Activated CD4-positive, alpha-beta memory T cell treated with anti-CD3 and anti-CD28 coated beads for 36 hours (primary cell): ENCODE data around the gene SLCO3A1. TPM values are rescaled to one million over a fixed set of nuclear protein-coding genes. Genes with fewer than 3 reads are reported as not detected.

ENCODE experiments used
- CTCF ChIA-PET: fragments of 350-600 bp; sonication (Branson Sonifier 250); formaldehyde crosslinking; loops from one replicate; lab custom pipeline; 2021; ENCODE audit warnings: antibody characterized with exemption, inconsistent platforms; lab: Charles Lee
- POLR2A ChIA-PET: fragments of 350-600 bp; sonication (Branson Sonifier 250); formaldehyde crosslinking; loops from one replicate; lab custom pipeline; 2021; ENCODE audit warnings: antibody characterized with exemption; lab: Charles Lee
- DNase-seq: peaks from one replicate; pipeline ENCODE4 v3.0.0-alpha.2; 2020
- H3K27ac Mint-ChIP-seq: one replicate; pipeline ENCODE4 v1.8.0; 2021; ENCODE audit warnings: mixed read lengths
- H3K27me3 Mint-ChIP-seq: one replicate; pipeline ENCODE4 v1.8.0; 2021; ENCODE audit warnings: mixed read lengths
- H3K36me3 Mint-ChIP-seq: one replicate; pipeline ENCODE4 v1.8.0; 2021; ENCODE audit warnings: mixed read lengths
- H3K4me1 Mint-ChIP-seq: one replicate; pipeline ENCODE4 v1.8.0; 2021; ENCODE audit warnings: low read depth, mixed read lengths
- H3K4me3 Mint-ChIP-seq: one replicate; pipeline ENCODE4 v1.8.0; 2021; ENCODE audit warnings: mild to moderate bottlenecking, mixed read lengths
- H3K9me3 Mint-ChIP-seq: one replicate; pipeline ENCODE4 v1.8.0; 2021; ENCODE audit warnings: mixed read lengths
- intact Hi-C: fragments of 100-400 bp; cut with micrococcal nuclease; formaldehyde crosslinking; loops from one replicate; pipeline ENCODE4 v1.15.1; 2023
- total RNA-seq, 2 experiments: library from RNA; stranded (reverse); gene quantifications; one replicate each; pipeline ENCODE4 v1.2.3, GENCODE V29; 2021

SLCO3A1 gene
- total RNA-seq, 2 experiments from 2014 or later = 10.8 to 12.7 TPM

DNA sequence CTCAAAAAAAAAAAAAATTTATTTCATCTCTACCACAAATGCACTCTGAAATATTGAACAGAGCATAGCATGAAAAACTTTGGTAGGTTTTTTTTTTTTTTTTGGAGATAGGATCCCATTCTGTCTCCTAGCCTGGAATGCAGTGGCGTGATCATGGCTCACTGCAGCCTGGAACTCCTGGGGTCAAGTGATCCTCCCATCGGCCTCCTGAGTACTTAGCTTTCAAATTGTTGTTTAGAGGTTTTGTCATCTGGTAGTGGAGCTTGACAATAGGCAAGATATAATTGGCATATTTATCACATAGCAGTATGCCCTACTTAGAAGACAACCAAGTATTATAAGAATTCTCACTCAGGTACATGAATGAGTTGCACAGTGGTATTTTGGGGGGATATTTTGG, 306.0 kb downstream of the SLCO3A1 start:
- intact Hi-C loops = loop anchor here (2.0 to 10.0 kb wide), 2 partner anchors 65 to 305 kb away; partner anchors contain the start of gene SLCO3A1
- H3K9me3 Mint-ChIP-seq = no peaks in the 10 kb centered on the region
- H3K27me3 Mint-ChIP-seq = no peaks in the 10 kb centered on the region
- CTCF ChIA-PET = no interaction called here
- H3K4me3 Mint-ChIP-seq = no peak overlapping the region
- peaks cover 19% of the 10 kb centered on the region for H3K4me1 Mint-ChIP-seq
- POLR2A ChIA-PET = no interaction called here
- no peak for DNase-seq
- peaks cover 7% of the 10 kb centered on the region for H3K36me3 Mint-ChIP-seq
- no peak overlapping the region for H3K27ac Mint-ChIP-seq

DNA sequence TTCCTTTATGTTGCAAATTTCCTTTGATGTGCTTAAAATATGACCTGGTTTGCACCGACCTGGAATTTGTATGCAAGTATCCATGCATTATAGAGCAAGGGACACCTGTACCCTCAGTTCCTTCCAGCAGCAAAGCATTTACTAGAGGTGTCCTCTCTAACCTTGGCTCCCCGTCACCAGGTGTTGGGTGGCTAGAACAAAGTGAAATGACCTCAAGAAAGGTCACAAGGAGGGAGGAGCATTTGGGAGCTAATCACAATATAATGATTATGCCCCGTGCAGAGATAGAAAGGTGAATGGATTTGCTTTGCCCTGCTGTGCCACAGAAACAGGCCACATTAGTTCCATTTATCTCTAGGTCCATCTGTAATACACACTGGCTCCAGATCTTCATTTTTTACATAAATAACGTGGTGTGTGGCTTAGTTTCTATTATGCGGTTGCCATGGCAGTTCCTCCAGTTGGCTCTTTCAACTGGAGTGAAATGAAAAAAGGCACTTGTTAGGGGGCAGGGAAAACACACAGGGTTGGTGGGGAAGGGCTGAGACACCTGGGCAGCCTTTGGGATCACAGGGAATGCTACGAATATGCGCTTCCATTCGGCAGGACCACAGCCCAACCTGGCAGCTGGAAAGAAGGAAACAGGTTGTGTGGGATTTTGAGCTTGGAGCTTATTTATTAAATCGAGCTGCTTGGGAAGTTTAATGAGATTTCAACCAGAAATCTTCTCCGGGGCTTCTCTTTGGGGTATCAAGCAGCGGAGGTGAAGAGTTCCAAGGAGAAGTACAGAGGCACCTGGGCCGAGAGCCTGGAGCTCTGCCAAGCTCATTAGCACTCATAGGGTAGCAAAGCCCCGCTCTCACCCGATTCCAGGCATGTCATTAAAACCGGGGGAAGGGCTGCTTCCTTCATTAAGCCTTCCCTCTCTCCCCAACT, 306.7 kb downstream of the SLCO3A1 start:
- Mint-ChIP-seq H3K27me3 (no peaks in the 10 kb centered on the region), H3K4me1 (peaks cover 19% of the 10 kb centered on the region), H3K9me3 (no peaks in the 10 kb centered on the region), H3K4me3 (no peak overlapping the region), H3K27ac (no peak overlapping the region), H3K36me3 (peaks cover 9% of the 10 kb centered on the region)
- ChIA-PET CTCF (no interaction called here), POLR2A (interaction anchor here (0.7 kb wide), 1 partner anchor 37 kb away, joined by 3 read pairs; no protein-coding TSS in a partner anchor)
- no peak for DNase-seq
- intact Hi-C loops = loop anchor here (2.0 to 10.0 kb wide), 2 partner anchors 65 to 305 kb away; partner anchors contain the start of gene SLCO3A1

DNA sequence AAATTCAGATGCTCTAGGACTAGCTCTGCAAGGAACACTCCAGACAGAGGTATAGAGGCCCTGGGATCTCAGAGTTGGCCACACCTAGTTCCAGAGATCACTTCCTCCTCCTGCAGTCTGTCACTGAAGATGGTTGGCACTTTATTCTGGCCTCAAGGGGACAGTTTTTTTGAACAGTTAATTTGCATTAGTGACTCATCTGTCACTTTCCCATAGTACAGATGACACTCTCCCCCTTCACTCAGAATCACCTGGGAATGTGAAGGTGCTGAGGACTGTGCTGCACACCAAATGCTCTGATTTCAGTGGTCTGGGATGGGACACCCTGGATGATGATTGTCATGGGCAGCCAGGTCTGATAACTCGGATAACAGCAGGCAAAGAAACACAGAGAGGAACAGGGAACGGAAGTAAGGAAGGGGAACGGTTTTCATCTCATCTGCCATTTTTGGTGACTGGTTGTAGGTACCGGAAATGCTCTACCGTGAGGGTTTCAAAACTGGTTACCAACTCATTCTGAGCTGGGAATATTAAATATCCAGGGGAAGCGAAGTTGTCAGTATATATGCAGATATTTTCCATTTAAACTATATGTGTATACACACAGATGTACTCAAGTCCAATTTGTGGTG, 307.6 kb downstream of the SLCO3A1 start:
- no peaks in the 10 kb centered on the region for H3K27me3 Mint-ChIP-seq
- H3K4me1 Mint-ChIP-seq = peaks cover 19% of the 10 kb centered on the region
- intact Hi-C loops = no loop called here
- DNase-seq = no peak
- no peaks in the 10 kb centered on the region for H3K9me3 Mint-ChIP-seq
- H3K4me3 Mint-ChIP-seq = no peak overlapping the region
- ChIA-PET CTCF (no interaction called here), POLR2A (no interaction called here)
- no peak overlapping the region for H3K27ac Mint-ChIP-seq
- peaks cover 9% of the 10 kb centered on the region for H3K36me3 Mint-ChIP-seq

DNA sequence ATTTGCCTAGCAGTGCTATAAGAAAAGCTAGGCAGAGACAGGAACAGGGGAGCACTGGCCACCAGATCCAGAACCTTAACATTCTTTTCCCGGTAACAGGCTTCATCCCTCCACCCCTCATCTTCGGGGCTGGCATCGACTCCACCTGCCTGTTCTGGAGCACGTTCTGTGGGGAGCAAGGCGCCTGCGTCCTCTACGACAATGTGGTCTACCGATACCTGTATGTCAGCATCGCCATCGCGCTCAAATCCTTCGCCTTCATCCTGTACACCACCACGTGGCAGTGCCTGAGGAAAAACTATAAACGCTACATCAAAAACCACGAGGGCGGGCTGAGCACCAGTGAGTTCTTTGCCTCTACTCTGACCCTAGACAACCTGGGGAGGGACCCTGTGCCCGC, 309.1 kb downstream of the SLCO3A1 start:
- ChIA-PET CTCF (no interaction called here), POLR2A (no interaction called here)
- no peaks in the 10 kb centered on the region for H3K9me3 Mint-ChIP-seq
- peaks cover 10% of the 10 kb centered on the region for H3K36me3 Mint-ChIP-seq
- DNase-seq = no peak
- peaks cover 19% of the 10 kb centered on the region for H3K4me1 Mint-ChIP-seq
- H3K27me3 Mint-ChIP-seq = no peaks in the 10 kb centered on the region
- no peak overlapping the region for H3K27ac Mint-ChIP-seq
- intact Hi-C loops = no loop called here
- H3K4me3 Mint-ChIP-seq = no peak overlapping the region

DNA sequence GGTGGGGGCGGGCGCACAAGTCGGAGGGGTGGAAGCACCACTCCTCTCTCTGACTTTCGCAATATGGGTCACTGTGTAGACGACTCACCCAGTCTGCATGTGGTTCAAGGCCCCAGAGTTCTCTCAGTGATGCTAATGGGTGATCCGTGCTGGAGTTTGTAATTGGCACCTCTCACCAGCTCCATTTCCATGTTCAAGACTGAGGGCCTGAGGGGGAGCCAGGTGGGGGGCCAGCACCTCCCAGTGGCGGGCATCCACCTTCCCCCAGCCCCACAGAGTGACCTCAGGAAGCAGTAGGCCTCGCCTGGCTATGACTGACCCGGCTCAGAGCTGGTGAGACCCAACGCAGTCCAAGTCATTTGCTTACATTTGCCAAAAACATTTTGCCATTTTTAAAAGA, 310.1 kb downstream of the SLCO3A1 start:
- ChIA-PET POLR2A (no interaction called here), CTCF (no interaction called here)
- H3K4me1 Mint-ChIP-seq = peaks cover 10% of the 10 kb centered on the region
- intact Hi-C loops = no loop called here
- H3K4me3 Mint-ChIP-seq = no peak overlapping the region
- H3K27ac Mint-ChIP-seq = no peak overlapping the region
- H3K27me3 Mint-ChIP-seq = no peaks in the 10 kb centered on the region
- H3K36me3 Mint-ChIP-seq = peaks cover 8% of the 10 kb centered on the region
- no peaks in the 10 kb centered on the region for H3K9me3 Mint-ChIP-seq
- no peak for DNase-seq

DNA sequence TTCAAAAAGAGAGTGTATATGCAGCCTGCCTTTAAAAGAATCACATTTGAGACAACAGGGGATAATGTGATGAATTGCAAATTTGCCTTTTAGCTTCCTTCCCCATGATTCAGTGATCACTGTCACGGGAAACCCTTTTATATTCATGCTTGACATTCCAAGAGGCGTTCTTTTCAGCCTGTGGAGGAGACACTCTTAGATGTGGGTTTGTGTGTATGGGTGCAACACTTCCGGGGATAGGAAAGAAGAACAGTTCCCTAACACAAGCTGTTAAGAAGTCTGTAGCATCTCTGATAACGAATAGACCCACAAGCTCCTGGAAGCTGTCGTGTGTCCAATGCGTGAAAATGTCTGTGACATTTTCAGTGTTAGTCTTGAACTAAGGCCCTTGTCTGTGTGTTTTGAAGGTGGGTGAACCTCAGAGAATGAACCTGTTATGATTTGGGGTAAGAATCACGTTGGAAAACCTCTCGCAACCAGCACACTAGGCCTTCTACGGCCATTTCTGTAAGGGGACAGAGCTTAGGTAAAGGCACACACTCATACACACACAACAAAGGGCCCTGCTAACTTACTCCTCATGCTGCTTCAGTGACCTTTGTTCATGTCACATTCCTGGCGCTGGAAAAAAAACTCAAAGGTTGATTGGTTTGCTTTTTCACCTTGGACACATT, 311.0 kb downstream of the SLCO3A1 start:
- H3K9me3 Mint-ChIP-seq = no peaks in the 10 kb centered on the region
- peaks cover 6% of the 10 kb centered on the region for H3K4me1 Mint-ChIP-seq
- no peak overlapping the region for H3K4me3 Mint-ChIP-seq
- no peaks in the 10 kb centered on the region for H3K27me3 Mint-ChIP-seq
- intact Hi-C loops = no loop called here
- ChIA-PET CTCF (no interaction called here), POLR2A (no interaction called here)
- DNase-seq = no peak
- no peak overlapping the region for H3K27ac Mint-ChIP-seq
- H3K36me3 Mint-ChIP-seq = peaks cover 8% of the 10 kb centered on the region

DNA sequence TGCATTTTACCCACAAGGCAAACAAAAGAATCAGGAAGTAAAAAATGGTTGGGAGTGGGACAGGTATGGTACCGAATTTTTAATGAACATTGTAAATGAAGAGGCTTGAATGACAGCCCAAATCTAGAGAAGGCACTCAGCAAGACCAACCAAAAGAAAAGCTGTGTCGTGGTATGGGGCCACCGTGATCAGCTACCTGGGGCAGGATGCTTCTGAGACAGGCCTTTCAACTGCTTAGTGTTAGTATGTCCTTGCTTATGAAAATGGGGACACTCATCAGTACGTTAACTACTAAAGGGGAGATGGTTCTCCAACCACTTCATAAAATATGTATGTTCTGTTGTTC, 311.5 kb downstream of the SLCO3A1 start:
- Mint-ChIP-seq H3K9me3 (no peaks in the 10 kb centered on the region), H3K27me3 (no peaks in the 10 kb centered on the region), H3K27ac (no peak overlapping the region), H3K4me1 (peaks cover 6% of the 10 kb centered on the region), H3K36me3 (peaks cover 8% of the 10 kb centered on the region), H3K4me3 (no peak overlapping the region)
- POLR2A ChIA-PET = no interaction called here
- intact Hi-C loops = no loop called here
- DNase-seq = no peak
- CTCF ChIA-PET = no interaction called here

DNA sequence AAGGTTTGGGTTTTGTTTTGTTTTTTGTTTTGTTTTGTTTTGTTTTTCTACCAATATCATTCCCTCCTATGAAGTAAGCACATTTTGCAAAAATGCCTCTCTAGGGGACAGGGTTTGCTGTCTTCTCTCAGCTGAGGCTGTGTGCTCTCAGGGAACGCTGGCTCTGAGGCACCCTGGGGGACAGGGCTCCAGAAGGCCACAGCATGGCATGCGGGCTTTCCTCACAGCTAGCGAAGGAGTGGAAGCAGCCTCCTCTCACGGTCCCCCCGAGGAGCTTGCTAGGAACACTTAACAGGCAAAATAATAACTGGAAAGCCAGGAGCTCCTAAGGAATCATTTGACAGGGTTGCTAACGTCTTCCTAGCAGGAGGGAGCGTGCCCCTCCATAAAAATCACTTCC, 312.5 kb downstream of the SLCO3A1 start:
- Mint-ChIP-seq H3K27me3 (no peaks in the 10 kb centered on the region), H3K4me3 (no peak overlapping the region), H3K9me3 (no peaks in the 10 kb centered on the region), H3K36me3 (peaks cover 8% of the 10 kb centered on the region), H3K4me1 (peaks cover 2% of the 10 kb centered on the region), H3K27ac (no peak overlapping the region)
- no peak for DNase-seq
- ChIA-PET POLR2A (no interaction called here), CTCF (no interaction called here)
- intact Hi-C loops = no loop called here

DNA sequence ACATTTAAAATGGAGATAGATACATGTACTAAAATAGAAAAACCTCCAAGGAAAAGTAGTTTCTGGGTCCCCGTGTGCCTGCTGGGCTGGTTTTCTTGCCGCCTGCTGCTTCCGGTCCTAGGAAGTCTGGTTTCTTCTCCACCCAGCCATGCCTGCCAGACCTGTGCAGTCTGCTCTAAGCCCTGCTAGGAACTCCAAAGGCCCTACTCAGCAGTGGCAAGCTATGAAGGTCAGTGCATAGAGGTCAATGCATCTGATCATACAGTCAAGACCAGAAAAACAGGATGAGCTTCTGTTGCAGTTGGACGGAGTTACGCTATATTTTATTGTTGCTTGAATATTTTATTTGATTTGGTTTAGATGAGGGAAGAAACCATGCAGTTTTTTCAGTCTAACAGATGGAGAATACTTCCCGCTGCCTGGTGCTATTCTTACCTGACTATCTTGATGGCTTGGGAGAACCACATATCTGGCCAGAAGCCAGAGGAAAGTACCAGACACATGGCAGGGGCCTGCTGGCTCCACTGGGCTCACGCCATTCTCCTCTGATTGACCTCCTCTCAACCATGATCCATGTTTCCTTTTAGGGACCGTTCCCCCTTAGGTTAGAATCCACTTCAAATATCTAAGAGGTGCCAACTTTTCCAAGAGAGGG, 313.4 kb downstream of the SLCO3A1 start:
- no peak overlapping the region for H3K27ac Mint-ChIP-seq
- no peak for DNase-seq
- no peaks in the 10 kb centered on the region for H3K27me3 Mint-ChIP-seq
- ChIA-PET POLR2A (no interaction called here), CTCF (no interaction called here)
- peaks cover 8% of the 10 kb centered on the region for H3K36me3 Mint-ChIP-seq
- intact Hi-C loops = no loop called here
- H3K9me3 Mint-ChIP-seq = no peaks in the 10 kb centered on the region
- H3K4me1 Mint-ChIP-seq = no peaks in the 10 kb centered on the region
- H3K4me3 Mint-ChIP-seq = no peak overlapping the region

DNA sequence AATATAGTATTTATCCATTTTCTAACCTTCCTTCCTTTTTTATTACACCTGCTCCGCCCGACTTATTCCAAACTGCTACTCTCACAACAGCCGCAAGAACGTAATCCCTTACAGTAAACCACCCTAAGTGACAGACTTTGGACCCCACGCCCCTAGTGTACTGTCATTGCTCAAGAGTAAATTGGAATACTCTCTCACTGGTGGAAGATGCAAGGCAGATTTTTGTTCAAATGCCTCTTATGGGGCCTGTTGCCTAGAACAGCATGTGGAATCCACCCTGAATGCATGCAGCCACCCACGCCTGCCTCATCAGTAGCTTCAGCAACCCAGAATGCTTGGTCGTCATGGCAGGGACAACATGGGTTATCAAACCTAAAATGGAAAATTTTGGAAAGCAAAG, 313.9 kb downstream of the SLCO3A1 start:
- Mint-ChIP-seq H3K27ac (no peak overlapping the region), H3K4me1 (no peaks in the 10 kb centered on the region), H3K9me3 (no peaks in the 10 kb centered on the region), H3K4me3 (no peak overlapping the region), H3K36me3 (peaks cover 8% of the 10 kb centered on the region), H3K27me3 (no peaks in the 10 kb centered on the region)
- ChIA-PET CTCF (interaction anchor here (0.6 kb wide), 1 partner anchor 485 kb away, joined by 3 read pairs; no protein-coding TSS in a partner anchor), POLR2A (no interaction called here)
- DNase-seq = no peak
- intact Hi-C loops = no loop called here

DNA sequence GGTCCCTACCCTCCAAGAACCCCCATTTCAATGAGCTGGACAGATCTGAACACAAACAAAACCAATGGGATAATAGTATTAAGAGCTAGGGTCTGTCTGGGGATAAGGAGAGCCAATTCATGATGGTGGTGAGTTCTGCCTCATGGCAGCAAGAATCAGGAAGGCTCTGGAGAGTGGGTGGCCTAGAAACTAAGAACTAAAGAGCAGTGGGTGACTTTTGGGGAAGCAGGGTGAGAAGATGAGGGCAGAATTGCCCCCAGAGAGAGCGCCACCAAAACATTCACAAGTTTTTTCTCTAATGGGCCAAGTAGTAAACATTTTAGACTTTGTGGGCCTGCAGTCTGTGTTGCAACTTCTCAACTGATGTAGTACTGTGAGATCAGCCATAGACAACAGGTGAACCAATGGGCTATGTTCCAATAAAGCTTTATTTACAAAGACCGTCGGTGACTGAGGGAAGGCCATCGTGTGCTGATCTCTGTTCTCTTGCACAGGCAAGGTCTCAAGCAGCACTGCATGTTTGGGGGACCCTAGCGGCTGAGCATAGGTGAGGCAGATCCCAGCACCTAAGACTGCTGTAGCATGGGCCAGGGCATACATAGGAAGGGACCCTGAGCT, 314.7 kb downstream of the SLCO3A1 start:
- POLR2A ChIA-PET = no interaction called here
- Mint-ChIP-seq H3K9me3 (no peaks in the 10 kb centered on the region), H3K4me1 (no peaks in the 10 kb centered on the region), H3K36me3 (peaks cover 8% of the 10 kb centered on the region), H3K27ac (no peak overlapping the region), H3K27me3 (no peaks in the 10 kb centered on the region), H3K4me3 (no peak overlapping the region)
- intact Hi-C loops = no loop called here
- DNase-seq = no peak
- CTCF ChIA-PET = interaction anchor here (0.6 kb wide), 1 partner anchor 484 kb away, joined by 3 read pairs; no protein-coding TSS in a partner anchor
